Measurements from ENCODE around the gene CBFB.

CBFB gene

GRCh38 chr16:67137605-67138004 lies 108.7 kb downstream of the CBFB start:
- DNase-seq (ENCODE audit: low read depth): peak; percentile 92

- DNase-seq (ENCODE audit: low read depth): no peak
These were observed 112.4 kb downstream of the CBFB start for GRCh38 chr16:67141391-67141790.

GRCh38 chr16:67142342-67142741 lies 113.4 kb downstream of the CBFB start:
- no peak for DNase-seq (ENCODE audit: low read depth)

- no peak for DNase-seq (ENCODE audit: low read depth)
These were observed 116.0 kb downstream of the CBFB start for GRCh38 chr16:67144943-67145342.

GRCh38 chr16:67145746-67146145 lies 116.8 kb downstream of the CBFB start:
- no peak for DNase-seq (ENCODE audit: low read depth)

GRCh38 chr16:67146523-67147357 lies 117.8 kb downstream of the CBFB start:
- DNase-seq (ENCODE audit: low read depth): peak; percentile 30

- DNase-seq (ENCODE audit: low read depth): no peak
These were observed 118.6 kb downstream of the CBFB start for GRCh38 chr16:67147437-67148140.

GRCh38 chr16:67148221-67148620 lies 119.3 kb downstream of the CBFB start:
- no peak for DNase-seq (ENCODE audit: low read depth)

- DNase-seq (ENCODE audit: low read depth): no peak
These were observed 119.8 kb downstream of the CBFB start for GRCh38 chr16:67148656-67149275.

- no peak for DNase-seq (ENCODE audit: low read depth)
These were observed 120.5 kb downstream of the CBFB start for GRCh38 chr16:67149276-67150046.

GRCh38 chr16:67150047-67150832 lies 121.3 kb downstream of the CBFB start:
- DNase-seq (ENCODE audit: low read depth): peak; percentile 76

All from amniotic epithelial cell (primary cell).